Activated CD8-positive, alpha-beta memory T cell treated with anti-CD3 and anti-CD28 coated beads, Interleukin-2, amount 50 U/mL, for 24 hours (primary cell): ENCODE results near the gene LEKR1.
"Not testable (repeated sequence)": the region's sequence is repeated elsewhere in the genome, so short reads cannot be mapped to it uniquely, and the experiment has no call there.

Source experiments
- DNase-seq: peaks from one replicate; pipeline ENCODE4 v3.0.0-alpha.2; 2020; ENCODE audit errors: extremely low read depth

The LEKR1 gene

GRCh38 chr3:156902916-156903315, 76.8 kb downstream of the LEKR1 start:
- no peak for DNase-seq

GRCh38 chr3:156906275-156906674, 80.1 kb downstream of the LEKR1 start:
- no peak for DNase-seq

- DNase-seq = no peak
These were observed 82.2 kb downstream of the LEKR1 start for GRCh38 chr3:156908398-156908797.

GRCh38 chr3:156910022-156910421, 83.9 kb downstream of the LEKR1 start:
- no peak for DNase-seq

- not testable (repeated sequence) for DNase-seq
These were observed 84.7 kb downstream of the LEKR1 start for GRCh38 chr3:156910831-156911230.

- DNase-seq = not testable (repeated sequence)
These were observed 88.1 kb downstream of the LEKR1 start for GRCh38 chr3:156914300-156914699.

GRCh38 chr3:156915372-156915771, 89.2 kb downstream of the LEKR1 start:
- no peak for DNase-seq

GRCh38 chr3:156918746-156919145, 92.6 kb downstream of the LEKR1 start:
- no peak for DNase-seq

- DNase-seq = no peak
These were observed 93.7 kb downstream of the LEKR1 start for GRCh38 chr3:156919818-156920217.

- no peak for DNase-seq
These were observed 94.2 kb downstream of the LEKR1 start for GRCh38 chr3:156920399-156920798.

- DNase-seq = no peak
These were observed 97.2 kb downstream of the LEKR1 start for GRCh38 chr3:156923349-156923748.

- no peak for DNase-seq
These were observed 112.6 kb downstream of the LEKR1 start for GRCh38 chr3:156938724-156939123.

- no peak for DNase-seq
These were observed 113.2 kb downstream of the LEKR1 start for GRCh38 chr3:156939315-156939714.

- no peak for DNase-seq
These were observed 115.2 kb downstream of the LEKR1 start for GRCh38 chr3:156941311-156941710.

GRCh38 chr3:156948402-156949210, 122.5 kb downstream of the LEKR1 start:
- DNase-seq = no peak

GRCh38 chr3:156952011-156952410, 125.9 kb downstream of the LEKR1 start:
- no peak for DNase-seq

- no peak for DNase-seq
These were observed 131.6 kb downstream of the LEKR1 start for GRCh38 chr3:156957715-156958114.

GRCh38 chr3:156963096-156963495, 136.9 kb downstream of the LEKR1 start:
- DNase-seq = no peak

GRCh38 chr3:156964577-156964976, 138.4 kb downstream of the LEKR1 start:
- DNase-seq = no peak

GRCh38 chr3:156966349-156966748, 140.2 kb downstream of the LEKR1 start:
- not testable (repeated sequence) for DNase-seq

- DNase-seq = no peak
These were observed 147.8 kb downstream of the LEKR1 start for GRCh38 chr3:156973954-156974353.

GRCh38 chr3:156974931-156975330, 148.8 kb downstream of the LEKR1 start:
- DNase-seq = no peak

GRCh38 chr3:156975721-156976120, 149.6 kb downstream of the LEKR1 start:
- no peak for DNase-seq

- DNase-seq = no peak
These were observed 150.8 kb downstream of the LEKR1 start for GRCh38 chr3:156976933-156977332.
